PC-3 (cell line): Measurements from ENCODE around the gene EFHC1. TPM values are rescaled to one million over a fixed set of nuclear protein-coding genes. Genes with fewer than 3 reads are reported as not detected.

ENCODE experiments used
- ATAC-seq: fragments of 200-7000 bp; cut with Tn5 transposase; 2 replicates; pipeline ENCODE4 v1.9.1; 2020; ENCODE audit warnings: mild to moderate bottlenecking, moderate library complexity
- BruUV-seq: library from RNA; stranded (reverse); fragments of 400-500 nt; replicated peaks from 2 replicates; lab custom pipeline; 2021; lab: Mats Ljungman, UMichigan
- CTCF ChIA-PET: fragments of 300-600 bp; sonication (Branson Sonifier 250); formaldehyde crosslinking; loops from one replicate; lab custom pipeline; 2022; ENCODE audit warnings: antibody characterized with exemption; lab: Charles Lee
- POLR2A ChIA-PET: fragments of 300-600 bp; sonication (Branson Sonifier 250); formaldehyde crosslinking; loops from one replicate; lab custom pipeline; 2022; ENCODE audit warnings: antibody characterized with exemption; ENCODE audit not compliant: unreplicated experiment; lab: Charles Lee
- DNase-seq: peaks from one replicate; pipeline ENCODE4 v3.0.0-alpha.2; 2015
- H2AFZ ChIP-seq: fragments of 300-600 bp; sonication (generic); 2 replicates; pipeline ENCODE4 v1.6.0; 2016; ENCODE audit warnings: antibody characterized with exemption, low read length
- H3F3A ChIP-seq: fragments of 300-600 bp; sonication (generic); one replicate; pipeline ENCODE4 v1.6.0; 2017; ENCODE audit warnings: antibody characterized with exemption, low read length, control low read depth, mild to moderate bottlenecking; ENCODE audit not compliant: unreplicated experiment
- H3K27ac ChIP-seq: fragments of 300-600 bp; sonication (generic); 2 replicates; pipeline ENCODE4 v1.5.1; 2016; ENCODE audit warnings: mild to moderate bottlenecking, low read length
- H3K27me3 ChIP-seq: fragments of 300-600 bp; sonication (generic); 2 replicates; pipeline ENCODE4 v1.6.1; 2016; ENCODE audit warnings: low read length, mixed read lengths
- H3K36me3 ChIP-seq: fragments of 300-600 bp; sonication (generic); 2 replicates; pipeline ENCODE4 v1.6.1; 2016; ENCODE audit warnings: low read depth, mixed run types, low read length, mixed read lengths
- H3K4me1 ChIP-seq: fragments of 300-600 bp; sonication (generic); 2 replicates; pipeline ENCODE4 v1.5.1; 2016; ENCODE audit warnings: low read length; ENCODE audit not compliant: insufficient read depth
- H3K4me2 ChIP-seq: fragments of 300-600 bp; sonication (generic); 2 replicates; pipeline ENCODE4 v1.6.0; 2016; ENCODE audit warnings: low read length
- H3K4me3 ChIP-seq: fragments of 300-600 bp; sonication (generic); 2 replicates; pipeline ENCODE4 v1.5.1; 2016; ENCODE audit warnings: mild to moderate bottlenecking, low read length, mixed read lengths
- H3K79me2 ChIP-seq: fragments of 300-600 bp; sonication (generic); 2 replicates; pipeline ENCODE4 v1.6.1; 2017; ENCODE audit warnings: low read length, mixed read lengths
- H3K9ac ChIP-seq: fragments of 300-600 bp; sonication (generic); 2 replicates; pipeline ENCODE4 v1.6.0; 2016; ENCODE audit warnings: mild to moderate bottlenecking, low read length
- H3K9me2 ChIP-seq: fragments of 300-600 bp; sonication (generic); replicated peaks from 2 replicates; pipeline ENCODE4 v1.6.1; 2016; ENCODE audit warnings: mixed run types, low read length, mixed read lengths
- H3K9me3 ChIP-seq: fragments of 300-600 bp; sonication (generic); 2 replicates; pipeline ENCODE4 v1.6.1; 2016; ENCODE audit warnings: low read length, mixed read lengths
- H4K20me1 ChIP-seq: fragments of 300-600 bp; sonication (generic); 2 replicates; pipeline ENCODE4 v1.6.1; 2016; ENCODE audit warnings: low read length, mixed read lengths
- CTCF ChIP-seq: fragments of 300-600 bp; sonication (generic); conservative IDR thresholded peaks from 2 replicates; pipeline ENCODE4 v1.5.1; 2017; ENCODE audit warnings: antibody characterized with exemption, low read depth, mild to moderate bottlenecking, low read length
- EZH2 ChIP-seq: fragments of 300-600 bp; sonication (generic); IDR thresholded peaks from one replicate; pipeline ENCODE4 v1.6.1; 2017; ENCODE audit warnings: antibody characterized with exemption, mild to moderate bottlenecking, low read length; ENCODE audit not compliant: unreplicated experiment
- EZH2phosphoT487 ChIP-seq: fragments of 300-600 bp; sonication (generic); IDR thresholded peaks from 2 replicates; pipeline ENCODE4 v1.6.1; 2018; ENCODE audit warnings: mild to moderate bottlenecking, antibody characterized with exemption, low read length, borderline replicate concordance
- intact Hi-C: fragments of 100-400 bp; cut with micrococcal nuclease; formaldehyde crosslinking; loops from 2 replicates; pipeline ENCODE4 v1.9.0; 2023
- total RNA-seq: library from RNA; depleted of rRNA; stranded (reverse); fragments of >200 nt; gene quantifications from 2 replicates; pipeline ENCODE4 v1.2.3, GENCODE V29; 2014

EFHC1 gene
- total RNA-seq, 1 experiment from 2014 or later = 22.4 TPM

- Histone ChIP-seq H3K9me2 (no peaks in the 10 kb centered on the region), H3K27ac (no peak overlapping the region), H4K20me1 (no peaks in the 10 kb centered on the region), H2AFZ (no peak overlapping the region), H3K27me3 (no peaks in the 10 kb centered on the region), H3K9me3 (no peaks in the 10 kb centered on the region), H3K36me3 (no peaks in the 10 kb centered on the region), H3K9ac (no peak overlapping the region), H3K79me2 (peaks cover 47% of the 10 kb centered on the region), H3K4me3 (no peak overlapping the region), H3K4me2 (peak overlapping the region; percentile 35; the same call in 1 of the 2 replicates), H3K4me1 (peaks cover 60% of the 10 kb centered on the region), H3F3A (no peaks in the 10 kb centered on the region)
- POLR2A ChIA-PET = interaction anchor here (0.7 kb wide), 1 partner anchor 79 kb away, joined by 3 read pairs; no protein-coding TSS in a partner anchor
- CTCF ChIA-PET = no interaction called here
- TF ChIP-seq EZH2phosphoT487 (no peak), CTCF (no peak), EZH2 (no peak)
- intact Hi-C loops = no loop called here
- no peak for ATAC-seq
- DNase-seq = peak; percentile 65
- no TSS peak for BruUV-seq
These were observed 127.7 kb downstream of the EFHC1 start for GRCh38 chr6:52547647-52548352.

GRCh38 chr6:52548353-52548713, 128.2 kb downstream of the EFHC1 start:
- TF ChIP-seq EZH2 = no peak
- no peak for TF ChIP-seq CTCF
- TF ChIP-seq EZH2phosphoT487 = no peak
- no peaks in the 10 kb centered on the region for H3K9me2 ChIP-seq
- DNase-seq (no peak), ATAC-seq (no peak)
- no peak overlapping the region for H3K27ac ChIP-seq
- H3K4me1 ChIP-seq = peaks cover 55% of the 10 kb centered on the region
- no peaks in the 10 kb centered on the region for H3K27me3 ChIP-seq
- no peaks in the 10 kb centered on the region for H3K36me3 ChIP-seq
- no TSS peak for BruUV-seq
- H3K79me2 ChIP-seq = peaks cover 47% of the 10 kb centered on the region
- ChIA-PET CTCF (no interaction called here), POLR2A (no interaction called here)
- H3F3A ChIP-seq = no peaks in the 10 kb centered on the region
- H3K4me3 ChIP-seq = no peak overlapping the region
- intact Hi-C loops = no loop called here
- H3K9me3 ChIP-seq = no peaks in the 10 kb centered on the region
- H4K20me1 ChIP-seq = no peaks in the 10 kb centered on the region
- H3K4me2 ChIP-seq = no peak overlapping the region
- H2AFZ ChIP-seq = no peak overlapping the region
- no peak overlapping the region for H3K9ac ChIP-seq

GRCh38 chr6:52548999-52549398, 128.9 kb downstream of the EFHC1 start:
- ChIA-PET POLR2A (no interaction called here), CTCF (no interaction called here)
- BruUV-seq = no TSS peak

More at GRCh38 chr6:52548999-52549398, 128.9 kb downstream of the EFHC1 start:
- intact Hi-C loops = no loop called here
- H3K9ac ChIP-seq = no peak overlapping the region
- H3K4me2 ChIP-seq = no peak overlapping the region
- H4K20me1 ChIP-seq = no peaks in the 10 kb centered on the region
- no peaks in the 10 kb centered on the region for H3K27me3 ChIP-seq
- H3K36me3 ChIP-seq = no peaks in the 10 kb centered on the region
- ATAC-seq (no peak), DNase-seq (no peak)
- no peaks in the 10 kb centered on the region for H3F3A ChIP-seq
- no peak overlapping the region for H3K4me3 ChIP-seq
- TF ChIP-seq CTCF (no peak), EZH2 (no peak), EZH2phosphoT487 (no peak)
- peaks cover 47% of the 10 kb centered on the region for H3K79me2 ChIP-seq
- no peaks in the 10 kb centered on the region for H3K9me2 ChIP-seq
- H3K27ac ChIP-seq = no peak overlapping the region
- no peaks in the 10 kb centered on the region for H3K9me3 ChIP-seq
- no peak overlapping the region for H2AFZ ChIP-seq
- H3K4me1 ChIP-seq = peaks cover 54% of the 10 kb centered on the region
